ENCODE measurements around the gene EVC2.

DNA sequence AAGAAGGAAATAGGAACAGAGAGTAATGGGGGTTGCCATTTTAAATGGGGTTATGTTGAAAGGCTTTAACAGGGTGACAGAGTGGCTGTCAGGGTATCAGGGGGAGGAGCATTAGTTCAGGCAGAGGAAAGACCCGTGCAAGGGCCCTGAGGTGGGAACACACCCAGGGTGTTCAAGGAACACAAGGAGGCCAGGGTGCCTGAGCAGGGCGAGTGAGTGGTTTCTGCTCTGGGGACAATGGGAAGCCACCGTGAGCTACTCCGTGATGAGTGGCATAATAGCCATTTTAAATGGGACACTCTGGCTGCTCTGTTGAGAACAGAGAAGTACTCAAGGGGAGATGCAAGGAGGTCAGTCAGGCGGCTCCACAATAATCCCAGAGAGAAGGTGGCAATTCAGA is 4.5 kb downstream of the EVC2 start:
- TF ChIP-seq, protein P1, sequence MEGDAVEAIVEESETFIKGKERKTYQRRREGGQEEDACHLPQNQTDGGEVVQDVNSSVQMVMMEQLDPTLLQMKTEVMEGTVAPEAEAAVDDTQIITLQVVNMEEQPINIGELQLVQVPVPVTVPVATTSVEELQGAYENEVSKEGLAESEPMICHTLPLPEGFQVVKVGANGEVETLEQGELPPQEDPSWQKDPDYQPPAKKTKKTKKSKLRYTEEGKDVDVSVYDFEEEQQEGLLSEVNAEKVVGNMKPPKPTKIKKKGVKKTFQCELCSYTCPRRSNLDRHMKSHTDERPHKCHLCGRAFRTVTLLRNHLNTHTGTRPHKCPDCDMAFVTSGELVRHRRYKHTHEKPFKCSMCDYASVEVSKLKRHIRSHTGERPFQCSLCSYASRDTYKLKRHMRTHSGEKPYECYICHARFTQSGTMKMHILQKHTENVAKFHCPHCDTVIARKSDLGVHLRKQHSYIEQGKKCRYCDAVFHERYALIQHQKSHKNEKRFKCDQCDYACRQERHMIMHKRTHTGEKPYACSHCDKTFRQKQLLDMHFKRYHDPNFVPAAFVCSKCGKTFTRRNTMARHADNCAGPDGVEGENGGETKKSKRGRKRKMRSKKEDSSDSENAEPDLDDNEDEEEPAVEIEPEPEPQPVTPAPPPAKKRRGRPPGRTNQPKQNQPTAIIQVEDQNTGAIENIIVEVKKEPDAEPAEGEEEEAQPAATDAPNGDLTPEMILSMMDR (conservative IDR thresholded peaks at IDR 0.05; ENCODE audit: low read length) = no peak
- TF ChIP-seq EZH2phosphoT487 (IDR thresholded peaks at IDR 0.05; ENCODE audit: borderline replicate concordance, low read depth, low read length) = no peak
